GM19193 (cell line): ENCODE results near the gene SLC17A7.

Experiments used
- POLR2A ChIP-seq: IDR thresholded peaks from 4 replicates; pipeline ENCODE4 v1.6.1; 2011; ENCODE audit not compliant: insufficient read depth, insufficient read length; ENCODE audit errors: extremely low read depth

The SLC17A7 gene

GRCh38 chr19:49396738-49397505, 44.4 kb downstream of the SLC17A7 start:
- TF ChIP-seq POLR2A = no peak

GRCh38 chr19:49395581-49396407, 45.5 kb downstream of the SLC17A7 start:
- TF ChIP-seq POLR2A = no peak

- no peak for TF ChIP-seq POLR2A
Measured at GRCh38 chr19:49393881-49394280, 47.4 kb downstream of the SLC17A7 start.

DNA sequence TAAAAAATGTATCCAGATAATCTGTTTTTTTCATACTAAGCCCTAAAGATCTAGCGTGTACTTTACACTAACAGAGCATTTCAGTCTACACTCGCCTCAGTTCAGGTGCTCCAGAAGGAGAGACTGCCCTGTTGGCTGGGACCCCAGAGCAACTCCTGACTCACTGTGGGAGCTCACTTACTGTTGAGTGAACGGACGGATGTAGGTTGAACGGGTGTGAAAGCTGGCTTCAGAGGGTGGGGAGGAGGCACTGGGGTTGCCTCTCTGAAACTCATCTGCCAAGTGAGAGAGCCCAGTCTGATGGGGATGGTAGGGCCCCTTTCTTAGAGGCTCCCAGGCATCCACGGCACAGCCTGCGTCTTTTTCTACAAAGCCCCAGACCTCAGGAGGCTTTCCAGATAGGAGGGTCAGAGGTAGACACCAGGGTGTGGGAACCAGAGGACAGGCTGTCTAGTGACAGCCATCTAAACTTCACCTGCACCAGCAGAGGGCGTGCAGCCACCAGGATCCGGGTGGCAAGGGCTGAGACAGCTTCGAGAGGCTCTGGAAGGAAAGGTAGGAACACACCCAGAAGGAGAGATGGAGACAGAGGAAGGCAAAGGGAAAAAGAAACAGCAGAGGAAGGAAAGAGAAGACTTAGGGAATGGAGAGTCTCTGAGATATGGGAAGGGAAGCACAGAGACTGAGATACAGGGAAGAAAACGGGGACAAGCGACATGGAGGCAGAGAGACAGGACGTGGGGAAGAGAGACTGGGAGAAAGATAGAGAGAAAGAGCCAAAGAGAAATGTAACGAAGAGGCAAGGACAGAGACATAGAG, 49.5 kb downstream of the SLC17A7 start:
- TF ChIP-seq POLR2A = no peak

- TF ChIP-seq POLR2A = no peak
Measured at GRCh38 chr19:49390929-49391359, 50.4 kb downstream of the SLC17A7 start.

- no peak for TF ChIP-seq POLR2A
Measured at GRCh38 chr19:49390131-49390928, 51.0 kb downstream of the SLC17A7 start.

DNA sequence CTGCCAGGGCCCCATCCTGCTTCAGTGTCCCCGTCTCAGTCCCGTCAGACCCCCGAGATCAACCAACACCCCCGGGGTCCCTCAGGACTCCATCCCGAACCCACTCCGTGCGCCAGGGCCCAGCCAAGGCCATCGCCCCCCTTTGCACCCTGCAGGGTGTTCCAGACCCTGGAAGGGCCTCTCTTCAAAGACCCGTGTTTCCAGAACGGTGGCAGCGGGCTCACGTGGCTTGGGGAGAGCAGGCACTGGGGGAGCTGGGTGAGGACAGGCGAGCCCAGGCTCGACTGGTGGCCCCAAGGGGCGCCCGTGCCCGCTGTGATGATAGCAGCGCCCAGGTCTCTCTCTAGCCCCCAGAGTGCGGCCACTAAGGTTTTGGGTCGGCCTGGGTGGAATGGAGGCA, 51.9 kb downstream of the SLC17A7 start:
- no peak for TF ChIP-seq POLR2A

- TF ChIP-seq POLR2A = no peak
Measured at GRCh38 chr19:49387936-49388372, 53.4 kb downstream of the SLC17A7 start, which contains the start of gene KASH5. Gene KASH5 (plus strand): TSS chr19:49388249. CDS start chr19:49390884, 2,635 bp downstream.

GRCh38 chr19:49383599-49383998, 57.7 kb downstream of the SLC17A7 start:
- no peak for TF ChIP-seq POLR2A

DNA sequence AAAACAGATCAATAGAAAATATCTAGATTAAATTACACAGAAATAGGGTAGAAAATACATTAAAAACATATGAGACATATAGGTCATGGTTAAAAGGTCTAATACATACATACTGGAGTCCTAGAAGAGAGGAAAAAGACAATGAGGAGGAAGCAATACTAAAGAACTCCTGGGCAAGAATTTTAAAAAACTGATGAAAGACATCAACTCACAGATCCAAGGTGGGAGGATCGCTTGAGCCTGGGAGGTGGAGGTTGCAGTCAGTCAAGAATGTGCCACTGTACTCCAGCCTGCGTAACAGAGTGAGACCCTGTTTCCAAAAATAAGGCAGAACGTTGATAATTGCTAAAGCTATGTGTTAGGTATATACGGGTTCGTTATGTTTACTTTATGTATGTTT, 58.7 kb downstream of the SLC17A7 start:
- no peak for TF ChIP-seq POLR2A

DNA sequence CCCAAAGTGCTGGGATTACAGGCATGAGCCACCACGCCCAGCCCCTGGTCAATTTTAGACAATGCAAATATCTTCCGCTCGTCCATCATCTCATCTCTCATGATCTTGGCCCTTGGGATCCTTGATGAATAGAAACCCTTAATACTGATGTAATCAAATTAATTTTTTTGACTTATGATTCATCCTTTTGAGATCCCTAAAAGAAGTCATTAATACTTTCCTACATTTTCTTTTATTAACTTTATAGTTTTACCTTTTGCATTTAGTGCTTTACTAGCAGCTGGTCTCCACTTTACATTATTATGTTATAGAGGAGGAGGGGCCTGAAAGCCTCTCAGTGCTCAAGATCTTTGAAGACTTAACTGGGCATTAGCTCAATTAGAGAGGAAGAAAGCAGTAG, 60.9 kb downstream of the SLC17A7 start:
- no peak for TF ChIP-seq POLR2A
